ENCODE measurements around the gene OGDH. TPM values are rescaled to one million over a fixed set of nuclear protein-coding genes. Genes with fewer than 3 reads are reported as not detected.

The OGDH gene
- total and polyA plus RNA-seq, 3 donors from 2014 or later: 82.4 to 95.1 (median 87.0) TPM

DNA sequence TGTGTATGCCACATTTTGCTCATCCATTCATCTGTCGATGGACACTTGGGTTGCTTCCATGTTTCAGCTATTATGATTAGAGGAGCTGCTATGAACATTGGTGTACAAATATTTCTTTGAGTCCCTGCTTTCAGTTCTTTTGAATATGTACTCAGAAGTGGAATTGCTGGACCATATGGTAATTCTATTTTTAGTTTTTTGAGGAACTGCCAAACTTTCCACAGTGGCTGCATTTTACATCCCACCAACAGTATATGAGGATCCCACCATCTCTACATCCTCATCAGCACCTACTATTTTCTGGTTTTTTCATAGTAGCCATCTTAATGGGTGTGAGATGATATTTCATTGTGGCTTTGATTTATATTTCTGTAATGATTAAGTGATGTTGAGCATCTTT lies 97.5 kb downstream of the OGDH start:
- Histone ChIP-seq H3K4me1 (no peaks in the 10 kb centered on the region), H3K36me3 (ENCODE audit: low read depth, missing control alignments) (no peaks in the 10 kb centered on the region), H3K27ac (no peak overlapping the region), H3K9me3 (no peaks in the 10 kb centered on the region), H3K4me3 (no peak overlapping the region), H3K27me3 (no peaks in the 10 kb centered on the region)
- 54 to 76% methylated on average over 1 of the region's 1 CpG for WGBS, 2 donors
- TF ChIP-seq, protein P1, sequence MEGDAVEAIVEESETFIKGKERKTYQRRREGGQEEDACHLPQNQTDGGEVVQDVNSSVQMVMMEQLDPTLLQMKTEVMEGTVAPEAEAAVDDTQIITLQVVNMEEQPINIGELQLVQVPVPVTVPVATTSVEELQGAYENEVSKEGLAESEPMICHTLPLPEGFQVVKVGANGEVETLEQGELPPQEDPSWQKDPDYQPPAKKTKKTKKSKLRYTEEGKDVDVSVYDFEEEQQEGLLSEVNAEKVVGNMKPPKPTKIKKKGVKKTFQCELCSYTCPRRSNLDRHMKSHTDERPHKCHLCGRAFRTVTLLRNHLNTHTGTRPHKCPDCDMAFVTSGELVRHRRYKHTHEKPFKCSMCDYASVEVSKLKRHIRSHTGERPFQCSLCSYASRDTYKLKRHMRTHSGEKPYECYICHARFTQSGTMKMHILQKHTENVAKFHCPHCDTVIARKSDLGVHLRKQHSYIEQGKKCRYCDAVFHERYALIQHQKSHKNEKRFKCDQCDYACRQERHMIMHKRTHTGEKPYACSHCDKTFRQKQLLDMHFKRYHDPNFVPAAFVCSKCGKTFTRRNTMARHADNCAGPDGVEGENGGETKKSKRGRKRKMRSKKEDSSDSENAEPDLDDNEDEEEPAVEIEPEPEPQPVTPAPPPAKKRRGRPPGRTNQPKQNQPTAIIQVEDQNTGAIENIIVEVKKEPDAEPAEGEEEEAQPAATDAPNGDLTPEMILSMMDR (IDR thresholded peaks at IDR 0.05): no peak
- TF ChIP-seq POLR2A (IDR thresholded peaks at IDR 0.05): no peak
- DNase-seq: no peak
- intact Hi-C loops (cut with DNase I; ENCODE audit: low total_unique reads): no loop called here

DNA sequence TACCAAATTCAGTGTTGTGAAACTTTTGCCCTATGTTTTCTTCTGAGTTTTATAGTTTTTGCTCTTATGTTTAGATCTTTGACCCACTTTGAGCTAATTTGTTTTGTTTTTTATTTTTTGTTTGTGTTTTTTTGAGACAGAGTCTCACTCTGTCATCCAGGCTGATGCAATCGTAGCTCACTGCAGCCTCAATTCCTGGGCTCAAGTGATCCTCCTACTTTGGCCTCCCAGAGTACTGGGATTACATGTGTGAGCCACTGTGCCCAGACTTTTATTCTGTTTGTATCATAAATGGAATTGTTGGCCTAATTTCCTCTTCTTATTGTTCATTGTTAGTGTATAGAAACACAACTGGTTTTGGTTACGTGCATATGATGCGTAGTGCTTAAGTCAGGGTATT lies 99.0 kb downstream of the OGDH start:
- TF ChIP-seq, protein P1 (IDR thresholded peaks at IDR 0.05): no peak
- no peak for TF ChIP-seq POLR2A (IDR thresholded peaks at IDR 0.05)
- Histone ChIP-seq H3K36me3 (ENCODE audit: low read depth, missing control alignments) (no peaks in the 10 kb centered on the region), H3K27me3 (no peaks in the 10 kb centered on the region), H3K4me1 (no peaks in the 10 kb centered on the region), H3K4me3 (no peak overlapping the region), H3K9me3 (no peaks in the 10 kb centered on the region), H3K27ac (no peak overlapping the region)
- WGBS, 2 donors: 93 to 97% methylated on average over 3 of the region's 3 CpGs
- intact Hi-C loops (cut with DNase I; ENCODE audit: low total_unique reads): no loop called here
- DNase-seq: no peak

DNA sequence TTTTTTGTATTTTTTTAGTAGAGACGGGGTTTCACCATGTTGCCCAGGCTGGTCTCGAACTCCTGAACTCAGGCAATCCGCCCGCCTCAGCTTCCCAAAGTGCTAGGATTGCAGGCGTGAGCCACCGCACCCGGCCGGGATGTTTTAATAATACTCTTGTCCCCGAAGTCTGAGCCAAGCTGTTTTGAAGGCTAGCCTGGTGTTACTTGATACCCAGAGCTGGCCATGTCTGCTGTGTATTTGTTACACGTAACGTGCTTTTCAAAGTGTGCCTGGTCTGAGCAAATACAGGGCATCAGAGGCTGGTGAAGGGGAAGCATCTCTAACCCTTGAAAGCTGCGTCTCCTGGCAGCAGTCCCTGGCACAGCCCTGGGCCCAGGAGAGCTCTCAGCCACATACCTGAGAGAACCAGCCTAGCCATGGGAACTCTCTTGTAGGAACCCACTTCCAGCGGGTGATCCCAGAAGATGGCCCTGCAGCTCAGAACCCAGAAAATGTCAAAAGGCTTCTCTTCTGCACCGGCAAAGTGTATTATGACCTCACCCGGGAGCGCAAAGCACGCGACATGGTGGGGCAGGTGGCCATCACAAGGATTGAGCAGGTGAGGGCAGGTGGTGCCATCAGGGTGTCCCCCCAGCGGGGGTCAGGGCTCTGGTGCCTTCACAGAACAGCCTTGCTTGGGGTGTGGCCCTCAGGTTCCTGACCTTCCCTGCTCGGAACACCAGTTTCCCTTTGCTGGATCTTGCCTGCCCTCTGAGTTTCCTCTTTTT lies 100.5 kb downstream of the OGDH start:
- Histone ChIP-seq H3K9me3 (no peaks in the 10 kb centered on the region), H3K36me3 (ENCODE audit: low read depth, missing control alignments) (no peaks in the 10 kb centered on the region), H3K27ac (no peak overlapping the region), H3K4me3 (no peak overlapping the region), H3K4me1 (no peaks in the 10 kb centered on the region), H3K27me3 (no peaks in the 10 kb centered on the region)
- WGBS, 2 donors: 93 to 96% methylated on average over 15 to 20 of the region's 20 CpGs
- no peak for DNase-seq
- intact Hi-C loops (cut with DNase I; ENCODE audit: low total_unique reads): no loop called here
- no peak for TF ChIP-seq POLR2A (IDR thresholded peaks at IDR 0.05)
- TF ChIP-seq, protein P1 (IDR thresholded peaks at IDR 0.05): no peak

DNA sequence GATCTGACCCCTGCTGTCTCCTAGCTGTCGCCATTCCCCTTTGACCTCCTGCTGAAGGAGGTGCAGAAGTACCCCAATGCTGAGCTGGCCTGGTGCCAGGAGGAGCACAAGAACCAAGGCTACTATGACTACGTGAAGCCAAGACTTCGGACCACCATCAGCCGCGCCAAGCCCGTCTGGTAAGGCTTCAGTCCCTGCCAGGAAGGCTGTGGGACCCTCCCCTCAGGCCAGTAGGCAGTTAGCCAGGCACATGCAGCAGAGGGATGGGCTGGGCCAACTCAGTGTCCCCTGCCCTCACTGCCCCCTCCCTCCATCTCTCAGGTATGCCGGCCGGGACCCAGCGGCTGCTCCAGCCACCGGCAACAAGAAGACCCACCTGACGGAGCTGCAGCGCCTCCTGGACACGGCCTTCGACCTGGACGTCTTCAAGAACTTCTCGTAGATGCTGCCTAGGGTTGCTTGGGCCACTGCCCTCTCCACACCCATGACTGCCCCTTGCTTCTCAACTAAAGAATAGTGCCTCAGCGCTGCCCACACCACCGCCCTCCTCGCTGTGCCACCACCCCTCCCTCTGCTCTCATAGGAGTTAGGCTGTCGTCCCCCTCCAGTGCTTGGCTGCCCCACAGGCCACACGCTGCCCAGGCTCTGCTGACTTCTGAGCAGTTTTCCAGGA lies 101.3 kb downstream of the OGDH start:
- intact Hi-C loops (cut with DNase I; ENCODE audit: low total_unique reads): no loop called here
- Histone ChIP-seq H3K27me3 (no peaks in the 10 kb centered on the region), H3K36me3 (ENCODE audit: low read depth, missing control alignments) (no peaks in the 10 kb centered on the region), H3K9me3 (no peaks in the 10 kb centered on the region), H3K4me1 (no peaks in the 10 kb centered on the region), H3K27ac (no peak overlapping the region), H3K4me3 (no peak overlapping the region)
- DNase-seq: no peak
- 86% methylated on average over 19 to 21 of the region's 21 CpGs for WGBS, 2 donors
- TF ChIP-seq POLR2A (IDR thresholded peaks at IDR 0.05): no peak
- TF ChIP-seq, protein P1 (IDR thresholded peaks at IDR 0.05): no peak

Measured in testis (tissue), 3 donors.